K562 (cell line): Measurements from ENCODE around the gene CCSAP. TPM values are rescaled to one million over a fixed set of nuclear protein-coding genes. Genes with fewer than 3 reads are reported as not detected.

Source experiments
- ATAC-seq: fragments of 200-7000 bp; cut with Tn5 transposase; 3 replicates; pipeline ENCODE4 v1.9.1; 2020; ENCODE audit warnings: moderate library complexity
- BruUV-seq: library from RNA; stranded (reverse); fragments of 400-500 nt; replicated peaks from 2 replicates; lab custom pipeline; 2021; lab: Mats Ljungman, UMichigan
- CTCF ChIA-PET: fragments of 300-600 bp; formaldehyde crosslinking; extraction: SDS; loops from one replicate; lab custom pipeline; 2021; ENCODE audit warnings: low intra/inter-chr PET ratio; lab: Yijun Ruan, JAX
- POLR2A ChIA-PET: fragments of 300-600, 350-650 bp; sonication (Branson Sonifier 250); formaldehyde crosslinking; extraction: SDS; loops from one replicate; lab custom pipeline; 2021; ENCODE audit warnings: antibody characterized with exemption, inconsistent platforms; lab: Yijun Ruan, JAX
- DNase-seq, 4 experiments: peaks; one replicate each; pipeline versions ENCODE4 v3.0.0 to v3.0.0-alpha.2; 2011 to 2018; ENCODE audit warnings: low spot score in 3 of 4, mixed read lengths in 3 of 4; ENCODE audit errors: extremely low read depth in 1 of 4
- FAIRE-seq: peaks from 2 replicates; lab custom pipeline; 2011; peaks lifted over from hg19 to GRCh38; lab: Jason Lieb, UNC
- H2AFZ ChIP-seq: 2 replicates; pipeline ENCODE4 v1.6.0; 2011; ENCODE audit warnings: low read depth, low read length, control low read depth, inconsistent platforms
- H3K27ac ChIP-seq: fragments of 200-600 bp; 3 replicates; pipeline ENCODE4 v1.8.0; 2011; ENCODE audit warnings: low read depth, mild to moderate bottlenecking, control low read depth, inconsistent platforms, low read length, moderate library complexity, mixed read lengths; ENCODE audit errors: extremely low read depth
- H3K27me3 ChIP-seq, 2 experiments: fragments of 300-600 bp in 1 of 2; 2 replicates in 1 of 2; 3 replicates in 1 of 2; pipeline versions ENCODE4 v1.6.0 to v1.8.0; 2011; ENCODE audit warnings: inconsistent platforms in 2 of 2, low read length in 2 of 2, mild to moderate bottlenecking in 1 of 2, mixed read lengths in 1 of 2, moderate library complexity in 1 of 2; ENCODE audit not compliant: control insufficient read depth in 2 of 2, insufficient read depth in 2 of 2
- H3K36me3 ChIP-seq: fragments of 300-600 bp; 3 replicates; pipeline ENCODE4 v1.8.0; 2011; ENCODE audit warnings: mild to moderate bottlenecking, low read length, inconsistent platforms; ENCODE audit not compliant: control insufficient read depth, insufficient read depth
- H3K4me1 ChIP-seq, 2 experiments: fragments of 200-600 bp in 1 of 2; replicated peaks in 1 of 2; 2 replicates in 1 of 2; 3 replicates in 1 of 2; pipeline versions ENCODE4 v1.5.1 to v1.8.0; 2011; ENCODE audit warnings: inconsistent platforms in 2 of 2, low read length in 2 of 2, mild to moderate bottlenecking in 1 of 2, mixed read lengths in 1 of 2, moderate library complexity in 1 of 2; ENCODE audit not compliant: control insufficient read depth in 2 of 2, insufficient read depth in 2 of 2
- H3K4me2 ChIP-seq: 2 replicates; pipeline ENCODE4 v1.6.1; 2011; ENCODE audit warnings: low read length, control low read depth, inconsistent platforms, mixed read lengths; ENCODE audit not compliant: insufficient read depth
- H3K4me3 ChIP-seq: fragments of 200-600 bp; sonication (generic), shearing (Covaris generic); 2 replicates; pipeline ENCODE4 v1.5.1; 2016; ENCODE audit warnings: control low read depth, inconsistent platforms
- H3K79me2 ChIP-seq: fragments of 200-600 bp; 3 replicates; pipeline ENCODE4 v1.8.0; 2011; ENCODE audit warnings: low read length, inconsistent platforms; ENCODE audit not compliant: control insufficient read depth, insufficient read depth
- H3K9ac ChIP-seq, 2 experiments: 2 replicates each; pipeline versions ENCODE4 v1.6.0 to v1.6.1; 2011; ENCODE audit warnings: low read depth in 2 of 2, low read length in 2 of 2, control low read depth in 1 of 2, inconsistent platforms in 1 of 2, mild to moderate bottlenecking in 1 of 2, mixed read lengths in 1 of 2; ENCODE audit not compliant: insufficient read depth in 1 of 2
- H3K9me1 ChIP-seq: one replicate; pipeline ENCODE4 v1.6.0; 2011; ENCODE audit warnings: inconsistent platforms, mild to moderate bottlenecking, low read length, moderate library complexity; ENCODE audit not compliant: control insufficient read depth, insufficient read depth
- H3K9me3 ChIP-seq: replicated peaks from 2 replicates; pipeline ENCODE4 v1.5.1; 2011; ENCODE audit warnings: low read depth, low read length, inconsistent platforms; ENCODE audit not compliant: control insufficient read depth, insufficient read depth
- H4K20me1 ChIP-seq: replicated peaks from 2 replicates; pipeline ENCODE4 v1.6.1; 2011; ENCODE audit warnings: low read length, inconsistent platforms, mixed read lengths; ENCODE audit not compliant: control insufficient read depth, insufficient read depth
- HDAC2 ChIP-seq: fragments of 450-650 bp; IDR thresholded peaks from 2 replicates; pipeline ENCODE4 v1.6.1; 2016; ENCODE audit warnings: mild to moderate bottlenecking
- POLR2AphosphoS5 ChIP-seq: IDR thresholded peaks from 2 replicates; pipeline ENCODE4 v1.6.1; 2011; ENCODE audit warnings: mild to moderate bottlenecking, low read depth, low read length, moderate library complexity; ENCODE audit not compliant: control insufficient read depth, insufficient read depth
- SPI1 ChIP-seq: IDR thresholded peaks from 2 replicates; pipeline ENCODE4 v1.6.1; 2011; ENCODE audit warnings: low read depth, low read length, control low read depth, borderline replicate concordance
- ZNF121 ChIP-seq: sonication (generic); formaldehyde crosslinking; conservative IDR thresholded peaks from 2 replicates; pipeline ENCODE4 v1.8.0; 2022; ENCODE audit warnings: missing genetic modification reagents
- ZNF384 ChIP-seq: IDR thresholded peaks from 2 replicates; pipeline ENCODE4 v1.6.1; 2012; ENCODE audit warnings: low read depth, low read length, improper control_type of control experiment
- WGBS: fragments of 100-300 bp; shearing (Covaris generic); methylation state at CpG from one replicate; pipeline ENCODE4 v1.1.6; 2016; ENCODE audit warnings: low coverage, mixed read lengths; ENCODE audit not compliant: insufficient coverage; ENCODE audit errors: missing lambda C conversion rate; 5-methylcytosine and 5-hydroxymethylcytosine counted together
- in situ Hi-C: fragments of 300-500 bp; cut with MboI; formaldehyde crosslinking; loops from 4 replicates; pipeline ENCODE4 v1.15.0; 2018; ENCODE audit warnings: inconsistent platforms, mixed read lengths
- intact Hi-C: fragments of 100-400 bp; cut with micrococcal nuclease; formaldehyde crosslinking; loops from 2 replicates; pipeline ENCODE4 v1.14.2; 2022
- polyA plus RNA-seq, 8 experiments: library from polyadenylated mRNA; depleted of rRNA in 4 of 8; stranded (reverse) in 5 of 8; unstranded in 3 of 8; fragments of >200 nt; fragmentation: Nextera tagmentation in 2 of 8; fragmentation: Illumina TruSeq in 1 of 8; extraction: Ambion mirVana in 2 of 8; extraction: Trizol in 1 of 8; gene quantifications; 2 replicates each; pipeline versions ENCODE4 v1.2.1 to v1.2.3, GENCODE V29; 2011 to 2014; ENCODE audit warnings: inconsistent platforms in 1 of 8, missing spikeins in 1 of 8
- total RNA-seq, 7 experiments: library from RNA; depleted of rRNA in 6 of 7; stranded (reverse); fragments of >200 nt in 6 of 7; fragmentation: Illumina TruSeq in 2 of 7; extraction: Trizol in 2 of 7; gene quantifications; 2 replicates each; pipeline versions ENCODE4 v1.2.1 to v1.2.3, GENCODE V29; 2011 to 2021; ENCODE audit warnings: low replicate concordance in 1 of 7
- TF ChIP-seq, protein P1 (sequence below): fragments of 450-650 bp; IDR thresholded peaks from 2 replicates; pipeline ENCODE4 v1.6.1; 2016; ENCODE audit warnings: antibody characterized with exemption
- TF ChIP-seq, protein P2 (sequence below): sonication (generic); formaldehyde crosslinking; IDR thresholded peaks from 2 replicates; pipeline ENCODE4 v1.8.1; 2023; ENCODE audit warnings: mild to moderate bottlenecking, missing genetic modification reagents

The CCSAP gene
- total and polyA plus RNA-seq, 9 of the 15 experiments (the other 6 are each of a cell fraction or from before 2014, with no cell fraction given) = 3.6 to 15.9 (median 9.5) TPM

DNA sequence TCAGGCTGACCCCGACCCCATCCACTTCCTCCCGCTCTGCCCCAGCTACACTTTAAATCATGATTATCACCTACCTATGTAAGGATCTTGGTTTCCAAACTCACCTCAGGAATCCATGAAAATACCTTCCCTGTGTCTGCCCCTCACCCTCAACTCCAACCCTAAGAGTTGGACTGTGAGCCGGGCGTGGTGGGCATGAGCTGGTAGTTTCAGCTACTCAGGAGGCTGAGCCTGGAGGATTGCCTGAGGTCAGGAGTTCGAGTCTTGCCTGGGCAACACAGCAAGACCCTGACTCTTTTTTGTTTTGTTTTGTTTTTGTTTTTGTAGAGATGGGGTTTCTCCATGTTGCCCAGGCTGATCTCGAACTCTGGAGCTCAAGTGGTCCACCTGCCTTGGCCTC is 30.5 kb upstream of the CCSAP start:
- CTCF ChIA-PET = no interaction called here
- H3K79me2 ChIP-seq = no peaks in the 10 kb centered on the region
- no peak for ATAC-seq
- H3K4me1 ChIP-seq = peaks cover 0 to 3% of the 10 kb centered on the region in 2 experiments; a peak in 1 of 5 replicates
- no peaks in the 10 kb centered on the region for H3K9me3 ChIP-seq
- WGBS = 3% methylated on average over 6 of the region's 6 CpGs
- no peak overlapping the region for H3K27ac ChIP-seq
- H3K4me2 ChIP-seq = no peak overlapping the region
- no peak overlapping the region for H2AFZ ChIP-seq
- H3K9me1 ChIP-seq = no peaks in the 10 kb centered on the region
- H3K9ac ChIP-seq = no peak overlapping the region
- TF ChIP-seq, protein P1, sequence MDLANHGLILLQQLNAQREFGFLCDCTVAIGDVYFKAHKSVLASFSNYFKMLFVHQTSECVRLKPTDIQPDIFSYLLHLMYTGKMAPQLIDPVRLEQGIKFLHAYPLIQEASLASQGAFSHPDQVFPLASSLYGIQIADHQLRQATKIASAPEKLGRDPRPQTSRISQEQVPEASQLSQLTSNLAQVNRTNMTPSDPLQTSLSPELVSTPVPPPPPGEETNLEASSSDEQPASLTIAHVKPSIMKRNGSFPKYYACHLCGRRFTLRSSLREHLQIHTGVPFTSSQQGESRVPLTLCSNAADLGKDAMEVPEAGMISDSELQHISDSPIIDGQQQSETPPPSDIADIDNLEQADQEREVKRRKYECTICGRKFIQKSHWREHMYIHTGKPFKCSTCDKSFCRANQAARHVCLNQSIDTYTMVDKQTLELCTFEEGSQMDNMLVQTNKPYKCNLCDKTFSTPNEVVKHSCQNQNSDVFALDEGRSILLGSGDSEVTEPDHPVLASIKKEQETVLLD = no peak
- no peak for TF ChIP-seq POLR2AphosphoS5
- TF ChIP-seq ZNF384 = no peak
- no peak for TF ChIP-seq SPI1
- TF ChIP-seq ZNF121 (CRISPR knock-in tag) = 0 out of 2 replicates have a peak, but pooled peaks have one; percentile 32
- TF ChIP-seq, protein P2, sequence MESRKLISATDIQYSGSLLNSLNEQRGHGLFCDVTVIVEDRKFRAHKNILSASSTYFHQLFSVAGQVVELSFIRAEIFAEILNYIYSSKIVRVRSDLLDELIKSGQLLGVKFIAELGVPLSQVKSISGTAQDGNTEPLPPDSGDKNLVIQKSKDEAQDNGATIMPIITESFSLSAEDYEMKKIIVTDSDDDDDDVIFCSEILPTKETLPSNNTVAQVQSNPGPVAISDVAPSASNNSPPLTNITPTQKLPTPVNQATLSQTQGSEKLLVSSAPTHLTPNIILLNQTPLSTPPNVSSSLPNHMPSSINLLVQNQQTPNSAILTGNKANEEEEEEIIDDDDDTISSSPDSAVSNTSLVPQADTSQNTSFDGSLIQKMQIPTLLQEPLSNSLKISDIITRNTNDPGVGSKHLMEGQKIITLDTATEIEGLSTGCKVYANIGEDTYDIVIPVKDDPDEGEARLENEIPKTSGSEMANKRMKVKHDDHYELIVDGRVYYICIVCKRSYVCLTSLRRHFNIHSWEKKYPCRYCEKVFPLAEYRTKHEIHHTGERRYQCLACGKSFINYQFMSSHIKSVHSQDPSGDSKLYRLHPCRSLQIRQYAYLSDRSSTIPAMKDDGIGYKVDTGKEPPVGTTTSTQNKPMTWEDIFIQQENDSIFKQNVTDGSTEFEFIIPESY = no peak
- TF ChIP-seq HDAC2 = no peak
- TF ChIP-seq, all 486 proteins: peak for 1
- POLR2A ChIA-PET = interaction anchor here (0.7 kb wide), 1 partner anchor 695 kb away, joined by 3 read pairs; no protein-coding TSS in a partner anchor
- H3K27me3 ChIP-seq = peaks cover 49 to 67% of the 10 kb centered on the region in 2 experiments
- no peak overlapping the region for H3K4me3 ChIP-seq
- intact Hi-C loops (no loop called here), in situ Hi-C loops (no loop called here)
- no peaks in the 10 kb centered on the region for H3K36me3 ChIP-seq
- FAIRE-seq = no peak
- BruUV-seq = no TSS peak
- DNase-seq = no peak
- H4K20me1 ChIP-seq = no peaks in the 10 kb centered on the region
